ENCODE results near the gene ANGPTL2.

ANGPTL2 gene

GRCh38 chr9:127090341-127090985 lies 32.0 kb downstream of the ANGPTL2 start:
- no peak for DNase-seq (ENCODE audit: low read depth)
- TF ChIP-seq MAX (IDR thresholded peaks at IDR 0.05; ENCODE audit: low read depth, low read length) = no peak
- no peak overlapping the region for H3K4me3 ChIP-seq (ENCODE audit: low read depth, low read length)

- no peak for DNase-seq (ENCODE audit: low read depth)
- H3K4me3 ChIP-seq (ENCODE audit: low read depth, low read length) = no peak overlapping the region
- TF ChIP-seq CTCF (IDR thresholded peaks at IDR 0.05; ENCODE audit: low read depth, low read length) (no peak), MYC (IDR thresholded peaks at IDR 0.05; ENCODE audit: low read depth, low read length) (no peak), MAX (IDR thresholded peaks at IDR 0.05; ENCODE audit: low read depth, low read length) (no peak), POLR2A (IDR thresholded peaks at IDR 0.05; ENCODE audit: extremely low read depth, insufficient read length) (no peak)
Observed at GRCh38 chr9:127089631-127090081, 32.8 kb downstream of the ANGPTL2 start.

- no peak for DNase-seq (ENCODE audit: low read depth)
- no peak overlapping the region for H3K4me3 ChIP-seq (ENCODE audit: low read depth, low read length)
- TF ChIP-seq POLR2A (IDR thresholded peaks at IDR 0.05; ENCODE audit: extremely low read depth, insufficient read length) (no peak), MAX (IDR thresholded peaks at IDR 0.05; ENCODE audit: low read depth, low read length) (no peak), MYC (IDR thresholded peaks at IDR 0.05; ENCODE audit: low read depth, low read length) (no peak), CTCF (IDR thresholded peaks at IDR 0.05; ENCODE audit: low read depth, low read length) (no peak)
Observed at GRCh38 chr9:127088724-127089615, 33.5 kb downstream of the ANGPTL2 start.

GRCh38 chr9:127087836-127088235 lies 34.6 kb downstream of the ANGPTL2 start:
- H3K4me3 ChIP-seq (ENCODE audit: low read depth, low read length) = no peak overlapping the region
- TF ChIP-seq POLR2A (IDR thresholded peaks at IDR 0.05; ENCODE audit: extremely low read depth, insufficient read length) (no peak), MYC (IDR thresholded peaks at IDR 0.05; ENCODE audit: low read depth, low read length) (no peak), MAX (IDR thresholded peaks at IDR 0.05; ENCODE audit: low read depth, low read length) (no peak), CTCF (IDR thresholded peaks at IDR 0.05; ENCODE audit: low read depth, low read length) (no peak)

GRCh38 chr9:127087411-127087810 lies 35.0 kb downstream of the ANGPTL2 start:
- DNase-seq (ENCODE audit: low read depth) = no peak
- no peak overlapping the region for H3K4me3 ChIP-seq (ENCODE audit: low read depth, low read length)
- TF ChIP-seq MYC (IDR thresholded peaks at IDR 0.05; ENCODE audit: low read depth, low read length) (no peak), CTCF (IDR thresholded peaks at IDR 0.05; ENCODE audit: low read depth, low read length) (no peak), MAX (IDR thresholded peaks at IDR 0.05; ENCODE audit: low read depth, low read length) (no peak), POLR2A (IDR thresholded peaks at IDR 0.05; ENCODE audit: extremely low read depth, insufficient read length) (no peak)

More at GRCh38 chr9:127087836-127088235, 34.6 kb downstream of the ANGPTL2 start:
- no peak for DNase-seq (ENCODE audit: low read depth)

- H3K4me3 ChIP-seq (ENCODE audit: low read depth, low read length) = no peak overlapping the region
- TF ChIP-seq POLR2A (IDR thresholded peaks at IDR 0.05; ENCODE audit: extremely low read depth, insufficient read length) (no peak), CTCF (IDR thresholded peaks at IDR 0.05; ENCODE audit: low read depth, low read length) (no peak), MYC (IDR thresholded peaks at IDR 0.05; ENCODE audit: low read depth, low read length) (no peak), MAX (IDR thresholded peaks at IDR 0.05; ENCODE audit: low read depth, low read length) (no peak)
- no peak for DNase-seq (ENCODE audit: low read depth)
Observed at GRCh38 chr9:127086771-127087170, 35.7 kb downstream of the ANGPTL2 start.

Measured in NB4 (cell line).